ENCODE results near the gene ZNF138.
"Not testable (repeated sequence)": the region's sequence is repeated elsewhere in the genome, so short reads cannot be mapped to it uniquely, and the experiment has no call there.

ZNF138 gene

GRCh38 chr7:64794171-64794844 is at the start of gene ZNF138:
TSS of gene ZNF138 (plus strand) at chr7:64794428. CDS start at chr7:64794569, 141 bp downstream.
- peak; percentile 93 for DNase-seq

GRCh38 chr7:64744680-64745079 is 49.5 kb upstream of the ZNF138 start:
- DNase-seq: no peak

GRCh38 chr7:64747802-64748201 is 46.4 kb upstream of the ZNF138 start:
- DNase-seq: no peak

DNA sequence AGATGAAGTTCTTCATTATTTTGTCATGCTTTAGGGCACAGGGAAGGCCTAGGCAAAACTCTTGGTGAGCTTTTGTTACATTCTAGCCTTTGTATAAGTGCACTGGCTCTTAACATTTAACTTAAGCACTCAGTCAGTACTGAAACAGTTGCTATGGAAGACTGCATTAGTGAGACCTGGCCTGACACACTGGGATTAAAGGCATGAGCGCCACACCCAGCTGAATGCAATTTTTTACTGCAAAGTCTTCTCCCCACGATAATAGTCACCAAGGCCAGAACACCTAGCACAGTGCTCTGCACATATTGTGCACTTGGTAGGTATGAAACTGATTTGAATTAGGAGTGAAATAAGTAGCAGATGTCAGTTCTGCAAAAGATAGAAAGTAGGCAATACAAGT is 41.2 kb upstream of the ZNF138 start:
- DNase-seq: no peak

DNA sequence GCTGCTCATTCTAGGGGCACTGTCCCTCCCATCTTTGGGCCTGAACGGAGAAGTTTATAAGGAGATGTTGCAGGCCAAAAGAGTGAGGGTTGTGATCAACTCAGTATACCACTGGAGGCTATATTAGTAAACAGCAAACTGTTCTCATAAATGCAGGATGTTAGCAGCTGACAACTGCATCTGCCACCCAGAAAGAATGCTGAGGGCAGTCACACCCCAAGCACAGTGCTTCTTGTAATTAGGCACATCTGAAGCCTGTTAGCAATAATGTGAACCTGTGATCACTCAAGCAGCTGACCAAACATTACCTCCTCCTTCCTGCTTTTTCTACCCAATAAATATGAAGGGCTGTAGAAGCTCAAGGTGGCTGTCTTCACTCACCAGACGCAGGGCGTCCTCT is 38.4 kb upstream of the ZNF138 start:
- no peak for DNase-seq

DNA sequence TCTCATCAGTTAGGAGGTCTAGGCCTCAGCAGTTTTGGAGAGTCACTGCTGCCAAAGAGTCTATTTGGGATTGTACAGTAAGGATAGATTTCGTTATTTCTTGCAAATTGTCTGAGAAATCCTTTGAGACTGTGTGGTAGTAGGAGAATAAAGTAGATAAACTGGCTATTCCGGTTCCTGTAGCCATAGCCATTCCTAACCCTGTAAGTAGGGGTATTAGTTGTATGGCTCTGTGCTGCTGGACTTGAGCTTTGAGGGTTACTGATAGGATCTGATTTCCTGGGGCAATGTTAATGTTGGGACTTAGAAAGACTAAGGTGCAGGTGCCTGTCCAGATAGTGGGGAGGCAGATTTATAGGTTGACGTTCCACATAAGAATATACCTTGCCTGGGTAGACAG is 36.1 kb upstream of the ZNF138 start:
- DNase-seq: no peak

- no peak for DNase-seq
Observed at GRCh38 chr7:64768824-64769223, 25.4 kb upstream of the ZNF138 start.

GRCh38 chr7:64774204-64774842 is 19.9 kb upstream of the ZNF138 start:
- no peak for DNase-seq

DNA sequence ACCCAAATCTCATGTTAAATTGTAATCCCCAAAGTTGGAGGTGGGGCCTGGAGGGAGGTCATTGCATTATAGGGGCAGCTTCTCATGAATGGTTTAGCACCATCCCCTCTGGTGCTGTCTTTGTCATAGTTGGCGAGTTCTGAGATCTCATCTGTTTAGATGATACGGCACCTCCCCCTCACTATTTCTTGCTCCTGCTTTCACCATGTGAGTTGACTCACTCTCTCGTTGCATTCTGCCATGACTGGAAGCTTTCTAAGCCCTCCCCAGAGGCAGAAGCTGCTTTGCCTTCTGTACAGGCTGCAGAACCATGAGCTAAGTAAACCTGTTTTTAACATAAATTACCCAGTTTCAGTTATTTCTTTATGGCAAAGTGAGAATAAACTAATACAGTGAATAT is 18.9 kb upstream of the ZNF138 start:
- no peak for DNase-seq

DNA sequence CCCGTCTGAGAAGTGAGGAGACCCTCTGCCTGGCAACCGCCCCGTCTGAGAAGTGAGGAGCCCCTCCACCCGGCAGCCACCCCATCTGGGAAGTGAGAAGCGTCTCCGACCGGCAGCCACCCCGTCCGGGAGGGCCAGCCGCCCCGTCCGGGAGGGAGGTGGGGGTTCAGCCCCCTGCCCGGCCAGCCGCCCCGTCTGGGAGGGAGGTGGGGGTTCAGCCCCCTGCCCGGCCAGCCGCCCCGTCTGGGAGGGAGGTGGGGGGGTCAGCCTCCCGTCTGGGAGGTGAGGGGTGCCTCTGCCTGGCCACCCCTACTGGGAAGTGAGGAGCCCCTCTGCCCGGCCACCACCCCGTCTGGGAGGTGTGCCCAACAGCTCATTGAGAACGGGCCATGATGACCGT is 9.4 kb upstream of the ZNF138 start:
- not testable (repeated sequence) for DNase-seq

DNA sequence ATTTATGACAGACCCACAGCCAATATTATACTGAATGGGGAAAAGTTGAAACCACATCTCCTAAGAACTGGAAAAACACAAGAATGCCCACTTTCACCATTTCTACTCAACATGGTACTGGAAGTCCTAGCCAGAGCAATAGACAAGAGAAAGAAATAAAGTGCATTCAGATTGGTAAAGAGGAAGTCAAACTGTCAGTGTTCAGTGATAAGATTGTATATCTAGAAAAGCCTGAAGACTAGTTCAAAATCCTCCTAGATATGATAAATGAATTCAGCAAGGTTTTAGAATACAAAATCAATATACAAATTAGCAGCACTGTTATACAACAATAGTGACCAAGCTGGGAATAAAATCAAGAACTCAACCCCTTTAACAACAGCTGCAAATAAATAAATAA is 6.9 kb upstream of the ZNF138 start:
- DNase-seq: no peak

DNA sequence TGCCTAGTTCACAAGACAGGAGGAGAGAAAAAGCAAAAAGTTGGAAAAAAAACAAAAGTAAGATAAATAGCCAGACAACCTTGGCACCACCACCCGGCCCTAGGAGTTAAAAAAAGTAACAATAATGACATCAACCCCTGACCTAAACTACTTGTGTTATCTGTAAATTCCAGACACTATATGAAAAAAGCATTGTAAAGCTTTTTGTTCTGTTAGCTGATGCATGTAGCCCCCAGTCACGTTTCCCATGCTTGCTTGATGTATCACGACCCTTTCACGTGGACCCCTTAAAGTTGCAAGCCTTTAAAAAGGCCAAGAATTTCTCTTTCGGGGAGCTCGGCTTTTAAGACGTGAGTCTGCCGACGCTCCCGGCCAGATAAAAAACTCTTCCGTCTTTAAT is 5.0 kb upstream of the ZNF138 start:
- not testable (repeated sequence) for DNase-seq

DNA sequence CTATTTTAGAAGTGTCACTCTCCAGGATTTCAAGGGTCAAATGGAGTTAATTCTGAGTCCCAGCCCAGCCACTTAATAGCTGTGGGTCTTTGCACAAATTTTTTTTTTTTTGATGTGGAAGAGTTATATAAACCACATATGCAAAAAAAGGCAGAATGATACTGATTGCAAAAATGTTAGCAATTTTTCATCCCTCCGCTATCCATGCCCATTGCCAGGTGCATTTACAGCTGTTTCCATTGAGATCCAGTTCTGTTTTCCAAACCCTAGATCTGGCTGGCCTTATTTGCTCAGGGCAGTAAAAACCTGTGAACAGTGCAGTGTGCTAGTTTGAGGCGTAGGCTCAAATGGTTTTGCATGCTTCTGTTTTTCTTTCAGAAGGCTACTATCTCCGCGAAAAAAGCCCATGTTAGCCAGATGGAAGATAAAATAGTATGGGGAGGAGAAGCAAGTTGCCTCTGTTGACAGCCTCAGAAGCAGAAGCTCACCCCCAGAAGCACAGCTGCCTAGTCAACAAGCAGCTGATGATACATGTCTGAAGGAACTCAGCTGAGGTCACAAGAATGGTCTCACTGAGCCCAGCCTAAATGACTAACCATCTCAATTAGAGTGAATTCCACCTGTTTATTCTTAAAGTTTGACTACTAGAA is 997 bp upstream of the ZNF138 start:
- DNase-seq: no peak

- DNase-seq: no peak
Observed at GRCh38 chr7:64795176-64795575, 948 bp downstream of the ZNF138 start.

DNA sequence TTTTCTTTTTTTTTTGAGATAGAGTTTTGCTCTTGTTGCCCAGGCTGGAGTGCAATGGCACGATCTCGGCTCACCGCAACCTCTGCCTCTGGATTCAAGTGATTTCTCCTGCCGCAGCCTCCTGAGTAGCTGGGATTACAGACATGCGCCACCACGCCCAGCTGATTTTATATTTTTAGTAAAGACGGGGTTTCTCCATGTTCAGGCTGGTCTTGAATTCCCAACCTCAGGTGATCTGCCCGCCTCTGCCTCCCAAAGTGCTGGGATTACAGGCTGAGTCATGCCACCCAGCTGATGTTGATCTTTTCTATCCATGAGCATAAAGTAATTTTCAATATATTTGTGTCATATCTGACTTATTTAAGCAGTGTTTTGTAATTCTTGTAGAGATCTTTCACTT is 4.9 kb downstream of the ZNF138 start:
- DNase-seq: not testable (repeated sequence)

- DNase-seq: no peak
Observed at GRCh38 chr7:64802699-64803098, 8.5 kb downstream of the ZNF138 start.

GRCh38 chr7:64807731-64808365 is 13.6 kb downstream of the ZNF138 start:
- no peak for DNase-seq

DNA sequence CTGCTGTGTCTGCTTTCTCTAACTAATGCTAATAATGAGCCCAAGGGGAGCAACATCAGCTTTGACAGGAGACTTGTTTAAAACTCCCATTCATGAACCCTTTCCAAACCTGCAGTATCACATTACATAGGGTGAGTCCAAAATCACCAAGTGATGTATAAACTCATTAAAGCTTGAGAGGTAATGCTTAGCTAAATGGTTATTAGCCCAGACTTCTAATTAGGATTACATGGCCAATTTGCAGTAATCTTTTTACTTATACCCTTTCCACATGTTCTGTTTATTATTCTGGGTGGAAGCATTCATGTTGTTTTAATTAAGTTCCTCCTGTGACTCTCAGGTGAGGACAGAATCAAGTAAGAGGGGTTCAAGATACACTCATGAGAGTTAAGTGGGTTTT is 17.5 kb downstream of the ZNF138 start:
- no peak for DNase-seq

DNA sequence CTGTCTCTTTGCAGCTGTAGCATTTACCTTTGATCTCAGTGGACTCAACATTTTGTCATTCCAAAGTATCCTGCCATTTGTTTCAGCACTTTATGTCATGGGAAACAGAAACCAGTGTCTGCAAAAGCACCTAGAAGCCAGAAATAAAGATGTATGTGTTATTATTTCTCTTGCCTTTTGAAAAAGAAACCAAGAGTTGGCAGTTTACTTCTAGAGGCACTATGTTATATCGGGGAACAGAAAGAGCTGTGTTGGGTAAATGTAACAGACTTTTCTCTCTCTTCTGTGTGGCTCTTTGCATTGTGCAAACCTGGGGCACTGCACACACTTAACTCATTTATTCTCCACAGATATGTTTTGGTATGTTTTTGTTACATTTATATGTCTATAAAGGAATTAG is 36.7 kb downstream of the ZNF138 start:
- no peak for DNase-seq

DNA sequence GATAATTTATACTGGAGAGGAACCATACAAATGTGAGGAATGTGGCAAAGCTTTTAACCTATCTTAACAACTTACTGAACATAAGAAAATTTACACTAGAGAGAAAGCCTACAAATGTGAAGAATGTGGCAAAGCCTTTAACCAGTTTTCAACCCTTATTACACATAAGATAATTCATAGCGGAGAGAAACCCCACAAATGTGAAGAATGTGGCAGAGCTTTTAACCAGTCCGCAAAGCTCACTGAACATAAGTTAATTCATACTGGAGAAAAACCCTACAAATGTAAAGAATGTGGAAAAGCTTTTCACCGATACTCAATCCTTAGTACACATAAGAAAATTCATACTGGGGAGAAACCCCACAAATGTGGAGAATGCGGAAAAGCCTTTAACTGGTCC is 37.9 kb downstream of the ZNF138 start:
- no peak for DNase-seq

- DNase-seq: no peak
Observed at GRCh38 chr7:64834989-64835388, 40.8 kb downstream of the ZNF138 start.

GRCh38 chr7:64835856-64836255 is 41.6 kb downstream of the ZNF138 start:
- not testable (repeated sequence) for DNase-seq

- DNase-seq: not testable (repeated sequence)
Observed at GRCh38 chr7:64838051-64838450, 43.8 kb downstream of the ZNF138 start.

DNA sequence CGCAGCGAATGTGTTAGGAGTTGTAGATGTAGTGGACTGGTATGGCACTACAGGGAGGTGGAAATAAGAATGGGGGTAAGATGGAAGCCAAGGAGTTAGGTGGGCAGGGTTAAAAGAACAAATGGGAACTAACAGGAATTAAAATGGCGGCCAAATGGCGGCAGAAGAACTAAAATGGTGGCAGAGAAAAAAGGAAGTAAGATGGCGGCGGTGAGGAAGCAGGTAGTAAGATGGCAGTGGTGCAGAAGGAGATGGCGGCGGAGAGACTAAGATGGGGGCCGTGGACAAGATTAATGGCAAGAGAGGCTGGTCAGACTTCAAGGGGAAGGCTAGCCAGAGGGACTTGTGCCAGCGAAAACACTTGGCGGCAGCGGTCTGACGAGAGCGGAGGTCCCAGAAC is 44.5 kb downstream of the ZNF138 start:
- DNase-seq: no peak
